ENCODE measurements around the gene CASKIN1. TPM values are rescaled to one million over a fixed set of nuclear protein-coding genes. Genes with fewer than 3 reads are reported as not detected.

CASKIN1 gene
- total RNA-seq, 1 donor from 2014 or later = 2.3 TPM

- no peaks in the 10 kb centered on the region for H3K9me3 Mint-ChIP-seq (ENCODE audit: low read depth)
- no peak overlapping the region for H3K27ac Mint-ChIP-seq (ENCODE audit: unreplicated experiment)
- H3K4me3 Mint-ChIP-seq (ENCODE audit: unreplicated experiment) = no peak overlapping the region
- H3K4me1 Mint-ChIP-seq (ENCODE audit: low read depth) = peaks cover 5% of the 10 kb centered on the region
- no peak for DNase-seq (ENCODE audit: low spot score)
- no peaks in the 10 kb centered on the region for H3K36me3 Mint-ChIP-seq (ENCODE audit: low read depth)
- TF ChIP-seq CTCF (IDR thresholded peaks at IDR 0.05) = no peak
- H3K27me3 Mint-ChIP-seq (ENCODE audit: low read depth) = peaks cover 3% of the 10 kb centered on the region
These were observed 3.9 kb upstream of the CASKIN1 start for GRCh38 chr16:2200313-2200712.

- Mint-ChIP-seq H3K4me1 (ENCODE audit: low read depth) (peaks cover 8% of the 10 kb centered on the region), H3K27ac (ENCODE audit: unreplicated experiment) (no peak overlapping the region), H3K36me3 (ENCODE audit: low read depth) (no peaks in the 10 kb centered on the region), H3K27me3 (ENCODE audit: low read depth) (peaks cover 7% of the 10 kb centered on the region), H3K9me3 (ENCODE audit: low read depth) (no peaks in the 10 kb centered on the region), H3K4me3 (ENCODE audit: unreplicated experiment) (no peak overlapping the region)
- no peak for DNase-seq (ENCODE audit: low spot score)
- no peak for TF ChIP-seq CTCF (IDR thresholded peaks at IDR 0.05)
These were observed 3.3 kb upstream of the CASKIN1 start for GRCh38 chr16:2199621-2200139.

- no peak for TF ChIP-seq CTCF (IDR thresholded peaks at IDR 0.05)
- no peaks in the 10 kb centered on the region for H3K36me3 Mint-ChIP-seq (ENCODE audit: low read depth)
- DNase-seq (ENCODE audit: low spot score) = no peak
- H3K27me3 Mint-ChIP-seq (ENCODE audit: low read depth) = peaks cover 7% of the 10 kb centered on the region
- peaks cover 4% of the 10 kb centered on the region for H3K4me1 Mint-ChIP-seq (ENCODE audit: low read depth)
- H3K27ac Mint-ChIP-seq (ENCODE audit: unreplicated experiment) = no peak overlapping the region
- no peak overlapping the region for H3K4me3 Mint-ChIP-seq (ENCODE audit: unreplicated experiment)
- no peaks in the 10 kb centered on the region for H3K9me3 Mint-ChIP-seq (ENCODE audit: low read depth)
These were observed 2.7 kb upstream of the CASKIN1 start for GRCh38 chr16:2199095-2199494.

GRCh38 chr16:2198283-2198682 is 1.9 kb upstream of the CASKIN1 start:
- no peak for TF ChIP-seq CTCF (IDR thresholded peaks at IDR 0.05)
- H3K27ac Mint-ChIP-seq (ENCODE audit: unreplicated experiment) = no peak overlapping the region
- H3K4me1 Mint-ChIP-seq (ENCODE audit: low read depth) = peaks cover 4% of the 10 kb centered on the region
- peaks cover 7% of the 10 kb centered on the region for H3K27me3 Mint-ChIP-seq (ENCODE audit: low read depth)
- H3K4me3 Mint-ChIP-seq (ENCODE audit: unreplicated experiment) = no peak overlapping the region
- no peaks in the 10 kb centered on the region for H3K9me3 Mint-ChIP-seq (ENCODE audit: low read depth)
- H3K36me3 Mint-ChIP-seq (ENCODE audit: low read depth) = no peaks in the 10 kb centered on the region
- no peak for DNase-seq (ENCODE audit: low spot score)

- no peak for TF ChIP-seq CTCF (IDR thresholded peaks at IDR 0.05)
- Mint-ChIP-seq H3K4me1 (ENCODE audit: low read depth) (peaks cover 4% of the 10 kb centered on the region), H3K27me3 (ENCODE audit: low read depth) (peaks cover 7% of the 10 kb centered on the region), H3K36me3 (ENCODE audit: low read depth) (no peaks in the 10 kb centered on the region), H3K27ac (ENCODE audit: unreplicated experiment) (no peak overlapping the region), H3K4me3 (ENCODE audit: unreplicated experiment) (no peak overlapping the region), H3K9me3 (ENCODE audit: low read depth) (no peaks in the 10 kb centered on the region)
- DNase-seq (ENCODE audit: low spot score) = no peak
These were observed 1.4 kb upstream of the CASKIN1 start for GRCh38 chr16:2197765-2198164.

Measured in chondrocyte (in vitro differentiated cells).